IMR-90 (cell line): ENCODE results near the gene VMO1.

ENCODE experiments used
- BHLHE40 ChIP-seq: fragments of 150-350 bp; IDR thresholded peaks from 2 replicates; pipeline ENCODE4 v1.6.1; 2016; ENCODE audit warnings: mild to moderate bottlenecking, low read depth, low read length
- CEBPB ChIP-seq: IDR thresholded peaks from 2 replicates; pipeline ENCODE4 v1.6.1; 2012; ENCODE audit warnings: low read depth, low read length, improper control_type of control experiment
- CTCF ChIP-seq: conservative IDR thresholded peaks from 2 replicates; pipeline ENCODE4 v1.5.1; 2012; ENCODE audit warnings: mild to moderate bottlenecking, low read depth, low read length, improper control_type of control experiment
- MAZ ChIP-seq: IDR thresholded peaks from 2 replicates; pipeline ENCODE4 v1.6.1; 2012; ENCODE audit warnings: low read depth, mild to moderate bottlenecking, low read length, improper control_type of control experiment, moderate library complexity, borderline replicate concordance
- MXI1 ChIP-seq: IDR thresholded peaks from 2 replicates; pipeline ENCODE4 v1.6.1; 2012; ENCODE audit warnings: low read depth, mild to moderate bottlenecking, low read length, moderate library complexity, borderline replicate concordance
- POLR2A ChIP-seq: IDR thresholded peaks from 2 replicates; pipeline ENCODE4 v1.6.1; 2012; ENCODE audit warnings: mild to moderate bottlenecking, low read depth, low read length
- RAD21 ChIP-seq: IDR thresholded peaks from 2 replicates; pipeline ENCODE4 v1.6.1; 2012; ENCODE audit warnings: low read length, improper control_type of control experiment
- RCOR1 ChIP-seq: IDR thresholded peaks from 2 replicates; pipeline ENCODE4 v1.6.1; 2012; ENCODE audit warnings: mild to moderate bottlenecking, low read length, improper control_type of control experiment; ENCODE audit not compliant: insufficient replicate concordance
- SMC3 ChIP-seq: fragments of 150-350 bp; IDR thresholded peaks from 2 replicates; pipeline ENCODE4 v1.6.1; 2016; ENCODE audit warnings: low read depth, mild to moderate bottlenecking, antibody characterized with exemption, low read length, moderate library complexity
- USF2 ChIP-seq: fragments of 150-350 bp; IDR thresholded peaks from 2 replicates; pipeline ENCODE4 v1.6.1; 2017; ENCODE audit warnings: mild to moderate bottlenecking, antibody characterized with exemption, low read length, low read depth

GRCh38 chr17:4796552-4796920, 10.4 kb upstream of the VMO1 start:
- TF ChIP-seq MAZ (no peak), CTCF (no peak), RAD21 (no peak), POLR2A (no peak), USF2 (no peak), CEBPB (no peak), BHLHE40 (no peak), RCOR1 (no peak), SMC3 (no peak), MXI1 (0 out of 2 replicates have a peak, but pooled peaks have one; percentile 55)
